Activated CD8-positive, alpha-beta T cell treated with anti-CD3 and anti-CD28 coated beads for 36 hours (primary cell): ENCODE data around the gene GAS5. TPM values are rescaled to one million over a fixed set of nuclear protein-coding genes. Genes with fewer than 3 reads are reported as not detected.
"Not testable (repeated sequence)": the region's sequence is repeated elsewhere in the genome, so short reads cannot be mapped to it uniquely, and the experiment has no call there.

Source experiments
- ATAC-seq: fragments of 200-7000 bp; cut with Tn5 transposase; one replicate; pipeline ENCODE4 v1.10.0; 2021; ENCODE audit warnings: mild to moderate bottlenecking, moderate library complexity
- CTCF ChIA-PET: fragments of 350-600 bp; sonication (Branson Sonifier 250); formaldehyde crosslinking; loops from one replicate; lab custom pipeline; 2021; ENCODE audit warnings: antibody characterized with exemption; lab: Charles Lee
- POLR2A ChIA-PET: fragments of 350-600 bp; sonication (Branson Sonifier 250); formaldehyde crosslinking; loops from one replicate; lab custom pipeline; 2021; ENCODE audit warnings: antibody characterized with exemption; lab: Charles Lee
- DNase-seq: peaks from one replicate; pipeline ENCODE4 v3.0.0-alpha.2; 2020
- H3K27ac Mint-ChIP-seq: one replicate; pipeline ENCODE4 v1.8.0; 2021; ENCODE audit warnings: mild to moderate bottlenecking, mixed read lengths
- H3K27me3 Mint-ChIP-seq: one replicate; pipeline ENCODE4 v1.8.0; 2021; ENCODE audit warnings: mixed read lengths
- H3K36me3 Mint-ChIP-seq: one replicate; pipeline ENCODE4 v1.8.0; 2021; ENCODE audit warnings: low read depth, mixed read lengths
- H3K4me1 Mint-ChIP-seq: one replicate; pipeline ENCODE4 v1.8.0; 2021; ENCODE audit warnings: low read depth, mixed read lengths
- H3K4me3 Mint-ChIP-seq: one replicate; pipeline ENCODE4 v1.8.0; 2021; ENCODE audit warnings: mild to moderate bottlenecking, moderate library complexity, mixed read lengths
- H3K9me3 Mint-ChIP-seq: one replicate; pipeline ENCODE4 v1.8.0; 2021; ENCODE audit warnings: mixed read lengths
- CTCF ChIP-seq: fragments of 200-600 bp; IDR thresholded peaks from one replicate; pipeline ENCODE4 v1.8.0; 2022; ENCODE audit warnings: antibody characterized with exemption, mild to moderate bottlenecking
- intact Hi-C: fragments of 100-400 bp; cut with micrococcal nuclease; formaldehyde crosslinking; loops from one replicate; pipeline ENCODE4 v1.10.0; 2022
- total RNA-seq, 2 experiments: library from RNA; stranded (reverse); gene quantifications; one replicate each; pipeline ENCODE4 v1.2.3, GENCODE V29; 2021

The GAS5 gene
- total RNA-seq, 2 experiments from 2014 or later = 1,276 to 1,298 TPM

DNA sequence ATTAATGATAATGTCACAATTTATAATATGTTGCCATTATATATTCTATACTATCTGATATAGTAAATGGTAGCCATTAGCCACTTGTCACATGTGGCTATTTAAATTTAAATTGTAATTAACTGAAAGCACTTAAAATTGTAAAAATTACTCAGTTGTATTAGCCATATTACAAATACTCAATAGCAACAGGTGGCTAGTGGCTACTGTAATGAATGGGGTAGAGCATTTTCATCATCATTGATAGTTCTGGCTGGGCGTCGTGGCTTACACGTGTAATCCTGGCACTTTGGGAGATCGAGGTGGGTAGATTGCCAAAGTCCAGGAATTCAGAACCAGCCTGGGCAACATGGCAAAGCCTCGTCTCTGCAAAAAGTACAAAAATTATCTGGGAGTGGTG is 16.9 kb upstream of the GAS5 start:
- ChIA-PET POLR2A (no interaction called here), CTCF (no interaction called here)
- Mint-ChIP-seq H3K36me3 (peaks cover 27% of the 10 kb centered on the region), H3K4me1 (peaks cover 23% of the 10 kb centered on the region), H3K27me3 (no peaks in the 10 kb centered on the region), H3K4me3 (no peak overlapping the region), H3K9me3 (no peaks in the 10 kb centered on the region), H3K27ac (no peak overlapping the region)
- ATAC-seq = no peak
- TF ChIP-seq CTCF = no peak
- no peak for DNase-seq
- intact Hi-C loops = no loop called here

DNA sequence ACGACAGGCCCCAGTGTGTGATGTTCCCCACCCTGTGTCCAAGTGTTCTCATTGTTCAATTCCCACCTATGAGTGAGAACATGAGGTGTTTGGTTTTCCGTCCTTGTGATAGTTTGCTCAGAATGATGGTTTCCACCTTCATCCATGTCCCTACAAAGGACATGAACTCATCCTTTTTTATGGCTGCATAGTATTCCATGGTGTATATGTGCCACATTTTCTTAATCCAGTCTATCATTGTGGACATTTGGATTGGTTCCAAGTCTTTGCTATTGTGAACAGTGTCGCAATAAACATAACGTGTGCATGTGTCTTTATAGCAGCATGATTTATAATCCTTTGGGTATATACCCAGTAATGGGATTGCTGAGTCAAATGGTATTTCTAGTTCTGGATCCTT is 13.3 kb upstream of the GAS5 start:
- H3K27ac Mint-ChIP-seq, H3K4me3 Mint-ChIP-seq, H3K4me1 Mint-ChIP-seq, H3K27me3 Mint-ChIP-seq, ATAC-seq, POLR2A ChIA-PET, H3K9me3 Mint-ChIP-seq, DNase-seq, CTCF ChIA-PET, intact Hi-C loops: not testable (repeated sequence)
- H3K36me3 Mint-ChIP-seq = peaks cover 25% of the 10 kb centered on the region

- Mint-ChIP-seq H3K4me1 (peaks cover 2% of the 10 kb centered on the region), H3K9me3 (no peaks in the 10 kb centered on the region), H3K4me3 (no peak overlapping the region), H3K27me3 (no peaks in the 10 kb centered on the region), H3K27ac (no peak overlapping the region), H3K36me3 (peaks cover 31% of the 10 kb centered on the region)
- ChIA-PET POLR2A (interaction anchor here (1.7 kb wide), 1 partner anchor 10 kb away, joined by 8 read pairs; the partner anchor contains the start of genes GAS5 and ZBTB37), CTCF (no interaction called here)
- intact Hi-C loops = no loop called here
- no peak for DNase-seq
- no peak for ATAC-seq
- TF ChIP-seq CTCF = no peak
These were observed 10.5 kb upstream of the GAS5 start for GRCh38 chr1:173878251-173878650.

DNA sequence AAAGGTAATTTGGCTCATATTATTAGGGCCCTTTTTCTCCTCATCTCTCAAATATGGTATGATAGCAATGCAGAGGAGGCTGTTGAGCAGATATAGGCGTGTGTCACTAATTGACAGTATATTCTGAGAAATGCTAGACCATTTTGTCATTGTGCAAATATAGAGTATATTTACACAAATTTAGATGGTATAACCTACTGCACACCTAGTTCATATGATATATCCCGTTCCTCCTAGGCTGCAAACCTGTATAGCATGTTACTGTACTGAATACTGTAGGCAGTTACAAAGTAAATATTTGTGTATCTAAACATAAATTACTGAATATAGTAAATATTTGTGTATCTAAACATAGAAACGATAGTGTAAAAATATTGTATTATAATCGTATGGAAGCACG is 8.9 kb upstream of the GAS5 start:
- intact Hi-C loops = no loop called here
- Mint-ChIP-seq H3K36me3 (peaks cover 35% of the 10 kb centered on the region), H3K27ac (no peak overlapping the region), H3K27me3 (no peaks in the 10 kb centered on the region), H3K9me3 (no peaks in the 10 kb centered on the region), H3K4me1 (peaks cover 9% of the 10 kb centered on the region), H3K4me3 (no peak overlapping the region)
- ATAC-seq (no peak), DNase-seq (no peak)
- ChIA-PET POLR2A (interaction anchor here (1.0 kb wide), 1 partner anchor 9 kb away, joined by 3 read pairs; no protein-coding TSS in a partner anchor), CTCF (no interaction called here)
- no peak for TF ChIP-seq CTCF

- Mint-ChIP-seq H3K4me1 (peaks cover 36% of the 10 kb centered on the region), H3K27ac (peak overlapping the region; percentile 84)
These were observed 3.7 kb upstream of the GAS5 start for GRCh38 chr1:173871500-173871899.

More at GRCh38 chr1:173871500-173871899, 3.7 kb upstream of the GAS5 start:
- ChIA-PET CTCF (no interaction called here), POLR2A (interaction anchor here (4.0 kb wide), 1 partner anchor 11 kb away, joined by 17 read pairs; no protein-coding TSS in a partner anchor)
- H3K27me3 Mint-ChIP-seq = no peaks in the 10 kb centered on the region
- H3K36me3 Mint-ChIP-seq = peaks cover 43% of the 10 kb centered on the region
- ATAC-seq (no peak), DNase-seq (no peak)
- H3K9me3 Mint-ChIP-seq = no peaks in the 10 kb centered on the region
- TF ChIP-seq CTCF = no peak
- intact Hi-C loops = no loop called here
- no peak overlapping the region for H3K4me3 Mint-ChIP-seq
